Fibroblast of lung (primary cell): Measurements from ENCODE around the gene ITGAE. TPM values are rescaled to one million over a fixed set of nuclear protein-coding genes. Genes with fewer than 3 reads are reported as not detected.
"Not testable (repeated sequence)": the region's sequence is repeated elsewhere in the genome, so short reads cannot be mapped to it uniquely, and the experiment has no call there.

ENCODE experiments used
- DNase-seq, 2 donors: peaks; one replicate each; pipeline versions ENCODE4 v3.0.0 to v3.0.0-alpha.2; 2010; ENCODE audit warnings: low read depth in 2 of 2
- H2AFZ ChIP-seq: 2 replicates; pipeline ENCODE4 v1.5.1; 2012; ENCODE audit warnings: low read length, control low read depth, inconsistent platforms
- H3K27ac ChIP-seq: 2 replicates; pipeline ENCODE4 v1.5.1; 2011; ENCODE audit warnings: low read length, control low read depth; ENCODE audit not compliant: insufficient read depth
- H3K27me3 ChIP-seq: 2 replicates; pipeline ENCODE4 v1.5.1; 2011; ENCODE audit warnings: mild to moderate bottlenecking, low read length; ENCODE audit not compliant: control insufficient read depth, insufficient read depth
- H3K36me3 ChIP-seq: 2 replicates; pipeline ENCODE4 v1.5.1; 2011; ENCODE audit warnings: low read length; ENCODE audit not compliant: control insufficient read depth, insufficient read depth
- H3K4me1 ChIP-seq: 2 replicates; pipeline ENCODE4 v1.5.1; 2011; ENCODE audit warnings: low read length; ENCODE audit not compliant: control insufficient read depth, insufficient read depth; ENCODE audit errors: extremely low read depth
- H3K4me2 ChIP-seq: 2 replicates; pipeline ENCODE4 v1.5.1; 2011; ENCODE audit warnings: low read length, control low read depth; ENCODE audit not compliant: insufficient read depth; ENCODE audit errors: extremely low read depth
- H3K4me3 ChIP-seq, 4 experiments: fragments of 200-600 bp in 1 of 4; sonication (generic) in 1 of 4; replicated peaks in 1 of 4; 2 replicates each; pipeline ENCODE4 v1.5.1; 2011 to 2016; ENCODE audit warnings: low read length in 4 of 4, low read depth in 3 of 4, mild to moderate bottlenecking in 3 of 4, control low read depth in 2 of 4, inconsistent platforms in 1 of 4, mixed read lengths in 1 of 4; ENCODE audit not compliant: insufficient read depth in 1 of 4; ENCODE audit errors: control extremely low read depth in 1 of 4
- H3K79me2 ChIP-seq: 2 replicates; pipeline ENCODE4 v1.5.1; 2012; ENCODE audit warnings: mild to moderate bottlenecking, low read length, inconsistent platforms; ENCODE audit not compliant: control insufficient read depth, insufficient read depth
- H3K9ac ChIP-seq: 2 replicates; pipeline ENCODE4 v1.5.1; 2011; ENCODE audit warnings: mild to moderate bottlenecking, low read length, control low read depth; ENCODE audit not compliant: insufficient read depth
- H3K9me3 ChIP-seq: 2 replicates; pipeline ENCODE4 v1.5.1; 2012; ENCODE audit warnings: low read depth, low read length; ENCODE audit not compliant: control insufficient read depth, insufficient read depth
- H4K20me1 ChIP-seq: 2 replicates; pipeline ENCODE4 v1.5.1; 2011; ENCODE audit warnings: low read length; ENCODE audit not compliant: control insufficient read depth, insufficient read depth; ENCODE audit errors: extremely low read depth
- EZH2 ChIP-seq: IDR thresholded peaks from 2 replicates; pipeline ENCODE4 v1.5.1; 2012; ENCODE audit warnings: low read length, control low read depth, mild to moderate bottlenecking; ENCODE audit errors: missing control alignments
- polyA plus RNA-seq, 2 donors: library from polyadenylated mRNA; depleted of rRNA in 1 of 2; stranded (reverse) in 1 of 2; unstranded in 1 of 2; fragments of >200 nt; gene quantifications; 2 replicates each; pipeline ENCODE4 v1.2.1, GENCODE V29; 2011 to 2012; ENCODE audit warnings: missing spikeins in 1 of 2
- total RNA-seq: library from RNA; depleted of rRNA; stranded (reverse); fragments of >200 nt; gene quantifications from 2 replicates; pipeline ENCODE4 v1.2.1, GENCODE V29; 2014
- TF ChIP-seq, protein P1 (sequence below), 2 donors: IDR thresholded peaks in 1 of 2; conservative IDR thresholded peaks in 1 of 2; 1 replicate in 1 of 2; 2 replicates in 1 of 2; pipeline ENCODE4 v1.5.1; 2011 to 2012; ENCODE audit warnings: low read length in 2 of 2, control low read depth in 1 of 2, inconsistent platforms in 1 of 2, low read depth in 1 of 2, mild to moderate bottlenecking in 1 of 2

ITGAE gene
- total and polyA plus RNA-seq, 2 donors (not counting 1 experiment from before 2014, with no cell fraction given) = 29.7 to 72.5 TPM

DNA sequence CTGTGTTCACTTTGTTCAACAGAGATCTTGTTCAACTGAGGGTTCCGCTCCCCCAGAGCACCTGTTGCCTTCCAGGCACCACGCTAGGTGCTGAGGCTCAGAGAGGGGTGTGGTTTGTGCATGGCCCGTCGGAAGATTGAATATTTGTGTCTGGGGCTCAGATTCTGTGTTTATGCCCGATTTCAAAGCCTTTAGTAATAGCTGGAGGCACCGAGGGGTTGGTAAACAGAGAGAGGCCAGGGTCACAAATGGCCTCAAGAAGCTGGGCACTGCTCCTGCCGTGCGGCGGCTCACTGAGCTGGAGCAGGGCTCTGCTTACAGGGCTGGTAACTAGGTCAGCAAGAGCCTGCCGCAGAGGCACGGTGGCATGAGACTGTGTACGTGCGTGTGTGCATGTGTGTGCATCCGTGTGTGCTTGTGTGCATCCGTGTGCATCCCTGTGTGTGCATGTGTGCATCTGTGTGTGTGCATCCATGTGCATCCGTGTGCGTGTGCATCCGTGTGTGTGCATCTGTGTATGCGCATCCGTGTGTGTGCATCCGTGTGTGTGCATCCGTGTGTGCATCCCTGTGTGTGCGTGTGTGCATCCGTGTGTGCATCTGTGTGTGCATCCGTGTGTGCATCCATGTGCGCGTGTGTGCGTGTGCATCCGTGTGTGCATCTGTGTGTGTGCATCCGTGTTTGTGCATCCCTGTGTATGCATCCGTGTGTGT lies 5.4 kb downstream of the ITGAE start:
- Histone ChIP-seq H3K9me3 (no peaks in the 10 kb centered on the region), H2AFZ (no peak overlapping the region), H3K27ac (no peak overlapping the region), H3K9ac (no peak overlapping the region), H3K4me3 (no peak overlapping the region), H3K4me2 (no peak overlapping the region), H3K36me3 (no peaks in the 10 kb centered on the region), H4K20me1 (no peaks in the 10 kb centered on the region), H3K79me2 (no peaks in the 10 kb centered on the region), H3K4me1 (peaks cover 2% of the 10 kb centered on the region), H3K27me3 (no peaks in the 10 kb centered on the region)
- no peak for TF ChIP-seq EZH2
- TF ChIP-seq, protein P1, sequence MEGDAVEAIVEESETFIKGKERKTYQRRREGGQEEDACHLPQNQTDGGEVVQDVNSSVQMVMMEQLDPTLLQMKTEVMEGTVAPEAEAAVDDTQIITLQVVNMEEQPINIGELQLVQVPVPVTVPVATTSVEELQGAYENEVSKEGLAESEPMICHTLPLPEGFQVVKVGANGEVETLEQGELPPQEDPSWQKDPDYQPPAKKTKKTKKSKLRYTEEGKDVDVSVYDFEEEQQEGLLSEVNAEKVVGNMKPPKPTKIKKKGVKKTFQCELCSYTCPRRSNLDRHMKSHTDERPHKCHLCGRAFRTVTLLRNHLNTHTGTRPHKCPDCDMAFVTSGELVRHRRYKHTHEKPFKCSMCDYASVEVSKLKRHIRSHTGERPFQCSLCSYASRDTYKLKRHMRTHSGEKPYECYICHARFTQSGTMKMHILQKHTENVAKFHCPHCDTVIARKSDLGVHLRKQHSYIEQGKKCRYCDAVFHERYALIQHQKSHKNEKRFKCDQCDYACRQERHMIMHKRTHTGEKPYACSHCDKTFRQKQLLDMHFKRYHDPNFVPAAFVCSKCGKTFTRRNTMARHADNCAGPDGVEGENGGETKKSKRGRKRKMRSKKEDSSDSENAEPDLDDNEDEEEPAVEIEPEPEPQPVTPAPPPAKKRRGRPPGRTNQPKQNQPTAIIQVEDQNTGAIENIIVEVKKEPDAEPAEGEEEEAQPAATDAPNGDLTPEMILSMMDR (conservative IDR thresholded peaks at IDR 0.05 in 1 of 2, IDR thresholded peaks at IDR 0.05 in 1 of 2; ENCODE audit: low read depth in 1 of 2, low read length in 2 of 2) = no peak
- no peak for DNase-seq

DNA sequence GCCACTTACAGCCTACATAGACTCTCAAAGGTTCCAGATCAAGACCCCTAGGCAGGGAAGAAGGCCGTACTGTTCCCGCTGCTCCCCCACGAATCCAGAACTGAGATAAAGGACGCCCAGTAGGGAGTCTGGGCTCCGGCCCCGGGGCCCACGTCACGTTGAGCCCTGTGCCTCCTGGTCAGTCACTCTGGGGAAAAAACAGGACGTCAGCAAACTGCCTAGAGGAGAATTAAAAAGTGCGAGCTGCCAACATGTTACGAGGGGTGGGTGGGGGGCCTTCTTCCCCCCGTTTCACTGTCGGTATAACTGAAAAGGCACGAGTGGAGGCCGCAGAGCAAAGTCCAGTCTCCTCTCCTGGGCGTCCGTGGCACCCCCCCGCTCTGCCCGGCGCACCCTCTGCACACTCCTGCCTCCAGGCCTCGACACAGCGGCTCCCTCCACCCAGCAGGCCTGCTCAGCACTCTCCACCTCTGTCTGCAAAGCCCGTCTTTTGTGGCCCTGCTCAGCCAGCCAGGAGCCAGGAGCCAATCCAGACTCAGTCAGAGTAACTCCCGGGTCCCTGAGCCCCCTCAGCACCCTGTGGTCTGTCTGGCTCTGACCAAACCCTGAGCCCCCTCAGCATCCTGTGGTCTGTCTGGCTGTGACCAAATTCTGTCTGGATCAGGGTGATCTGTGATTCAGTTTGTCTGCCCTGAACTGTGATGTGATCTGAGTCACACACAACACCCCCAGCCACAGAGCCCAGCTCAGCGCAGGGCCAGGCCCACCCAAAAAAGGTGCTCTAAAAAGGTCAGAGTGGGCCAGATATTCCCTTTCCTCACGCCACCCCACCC lies 6.2 kb downstream of the ITGAE start:
- no peak overlapping the region for H3K27ac ChIP-seq
- no peak overlapping the region for H3K9ac ChIP-seq
- H3K79me2 ChIP-seq = no peaks in the 10 kb centered on the region
- no peaks in the 10 kb centered on the region for H3K36me3 ChIP-seq
- peaks cover 2% of the 10 kb centered on the region for H3K4me1 ChIP-seq
- no peak overlapping the region for H2AFZ ChIP-seq
- no peaks in the 10 kb centered on the region for H3K27me3 ChIP-seq
- H3K4me3 ChIP-seq = no peak overlapping the region
- TF ChIP-seq EZH2 = no peak
- TF ChIP-seq, protein P1 (conservative IDR thresholded peaks at IDR 0.05 in 1 of 2, IDR thresholded peaks at IDR 0.05 in 1 of 2; ENCODE audit: low read depth in 1 of 2, low read length in 2 of 2) = no peak
- peak in 1 of 2 donors; percentile 96 for DNase-seq
- H3K9me3 ChIP-seq = no peaks in the 10 kb centered on the region
- no peaks in the 10 kb centered on the region for H4K20me1 ChIP-seq
- H3K4me2 ChIP-seq = no peak overlapping the region

DNA sequence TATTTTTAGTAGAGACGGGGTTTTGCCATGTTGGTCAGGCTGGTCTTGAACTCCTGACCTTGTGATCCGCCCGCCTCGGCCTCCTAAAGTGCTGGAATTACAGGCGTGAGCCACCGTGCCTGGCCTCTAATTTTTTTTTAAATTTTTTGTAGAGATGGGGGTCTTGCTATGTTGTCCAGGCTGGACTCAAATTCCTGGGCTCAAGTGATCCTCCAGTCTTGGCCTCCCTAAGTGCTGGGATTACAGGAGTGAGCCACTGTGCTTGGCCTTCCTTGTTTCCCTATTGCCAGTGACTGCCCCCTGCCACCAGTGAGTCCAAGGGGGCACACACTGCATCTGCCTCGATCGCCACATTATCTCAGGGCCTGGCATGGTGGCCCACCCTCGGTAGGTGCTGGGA lies 6.8 kb downstream of the ITGAE start:
- H3K36me3 ChIP-seq, H3K27ac ChIP-seq, H2AFZ ChIP-seq, H3K9ac ChIP-seq, H3K4me1 ChIP-seq, H3K79me2 ChIP-seq, H4K20me1 ChIP-seq, H3K4me2 ChIP-seq, H3K9me3 ChIP-seq, H3K4me3 ChIP-seq, DNase-seq, H3K27me3 ChIP-seq: not testable (repeated sequence)

DNA sequence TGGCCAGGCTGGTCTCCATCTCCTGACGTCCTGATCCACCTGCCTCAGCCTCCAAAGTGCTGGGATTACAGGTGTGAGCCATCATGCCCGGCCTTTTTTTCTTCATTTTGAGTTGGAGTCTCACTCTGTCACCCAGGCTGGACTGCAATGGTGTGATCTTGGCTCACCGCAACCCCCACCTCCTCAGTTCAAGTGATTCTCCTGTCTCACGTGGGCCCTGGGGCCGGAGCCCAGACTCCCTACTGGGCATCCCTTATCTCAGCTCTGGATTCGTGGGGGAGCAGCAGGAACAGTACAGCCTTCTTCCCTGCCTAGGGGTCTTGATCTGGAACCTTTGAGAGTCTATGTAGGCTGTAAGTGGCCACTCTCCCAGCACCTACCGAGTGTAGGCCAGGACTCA lies 7.7 kb downstream of the ITGAE start:
- not testable (repeated sequence) for H3K27me3 ChIP-seq, H3K4me2 ChIP-seq, H3K79me2 ChIP-seq, H3K9me3 ChIP-seq, H3K27ac ChIP-seq, H3K4me1 ChIP-seq, H3K9ac ChIP-seq, H4K20me1 ChIP-seq, H3K4me3 ChIP-seq, DNase-seq, H3K36me3 ChIP-seq, H2AFZ ChIP-seq
